GM18520 (cell line): Measurements from ENCODE around the gene CHTF18.
"Not testable (repeated sequence)": the region's sequence is repeated elsewhere in the genome, so short reads cannot be mapped to it uniquely, and the experiment has no call there.

ENCODE experiments used
- ATAC-seq: cut with Tn5 transposase; IDR thresholded peaks from one replicate; pipeline ENCODE4 v1.9.1; 2021; ENCODE audit not compliant: unreplicated experiment

Gene CHTF18

DNA sequence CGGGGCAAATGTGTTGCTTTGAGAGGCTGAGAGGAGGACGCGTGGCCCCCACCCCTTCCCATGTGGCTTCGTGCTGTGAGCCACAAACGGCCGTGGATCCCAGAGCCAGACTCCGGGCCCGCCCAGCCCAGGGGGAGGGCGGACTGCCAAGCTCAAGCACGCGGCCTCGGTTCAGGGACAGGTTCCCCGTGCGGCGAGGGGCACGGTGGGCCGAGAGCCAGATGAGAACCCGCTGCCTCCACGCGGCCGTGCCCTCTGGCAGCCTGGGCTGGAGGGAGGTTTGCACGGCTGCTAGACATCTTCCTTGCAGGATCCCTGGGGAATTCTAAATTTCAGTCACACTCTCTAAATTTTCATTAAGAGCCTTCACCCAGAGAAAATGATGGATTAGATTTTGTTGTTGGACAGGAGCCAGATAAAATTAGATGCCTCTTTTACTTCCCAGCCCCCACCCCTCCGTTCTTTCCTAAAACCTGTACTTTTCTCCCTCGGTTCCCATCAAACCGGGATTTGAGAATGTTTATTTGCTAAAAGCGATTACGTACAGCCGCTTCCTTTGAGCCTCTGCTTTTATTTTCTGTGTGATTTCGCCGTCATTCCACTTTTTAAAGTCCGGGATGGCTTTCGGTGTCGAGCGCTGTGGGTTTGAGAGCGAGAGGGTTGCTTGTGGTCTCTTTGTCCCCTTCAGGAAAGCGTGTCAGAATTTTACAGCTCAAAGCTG, 37.1 kb downstream of the CHTF18 start:
- ATAC-seq: no peak

DNA sequence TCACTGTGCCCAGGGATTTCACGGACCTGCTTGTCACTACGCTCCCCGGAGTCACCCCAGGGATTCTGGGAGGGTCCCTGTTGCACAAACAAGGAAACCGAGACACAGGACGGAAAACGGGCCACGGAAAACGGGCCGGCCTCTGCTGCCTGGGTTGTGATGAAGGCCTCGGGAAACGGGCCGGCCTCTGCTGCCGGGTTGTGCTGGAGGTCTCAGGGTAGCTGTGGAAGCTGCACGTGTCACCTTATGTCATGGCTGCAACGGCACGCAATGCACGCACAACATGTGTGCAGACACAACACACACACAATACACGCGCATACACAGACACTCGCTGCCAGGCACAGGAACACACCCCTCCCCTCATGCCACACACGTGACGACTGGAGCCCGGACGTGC, 39.1 kb downstream of the CHTF18 start:
- ATAC-seq: no peak

DNA sequence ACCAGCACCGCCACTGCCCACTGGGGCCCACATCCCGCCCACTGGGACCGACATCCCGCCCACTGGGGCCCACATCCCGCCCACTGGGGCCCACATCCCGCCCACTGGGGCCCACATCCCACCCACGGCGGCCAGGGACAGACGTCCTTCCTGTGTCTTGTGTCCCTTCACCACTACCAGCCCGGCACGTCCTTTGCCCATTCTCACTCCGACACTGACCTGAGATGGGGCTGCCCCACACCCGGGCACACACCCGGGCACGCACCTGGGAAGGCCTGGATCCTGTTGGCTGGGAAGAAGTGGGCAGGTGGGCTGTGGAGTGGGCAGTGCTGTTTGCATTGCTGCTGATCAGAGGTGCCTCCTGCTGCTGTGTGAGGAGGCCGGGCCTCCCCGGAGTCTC, 40.5 kb downstream of the CHTF18 start:
- no peak for ATAC-seq

DNA sequence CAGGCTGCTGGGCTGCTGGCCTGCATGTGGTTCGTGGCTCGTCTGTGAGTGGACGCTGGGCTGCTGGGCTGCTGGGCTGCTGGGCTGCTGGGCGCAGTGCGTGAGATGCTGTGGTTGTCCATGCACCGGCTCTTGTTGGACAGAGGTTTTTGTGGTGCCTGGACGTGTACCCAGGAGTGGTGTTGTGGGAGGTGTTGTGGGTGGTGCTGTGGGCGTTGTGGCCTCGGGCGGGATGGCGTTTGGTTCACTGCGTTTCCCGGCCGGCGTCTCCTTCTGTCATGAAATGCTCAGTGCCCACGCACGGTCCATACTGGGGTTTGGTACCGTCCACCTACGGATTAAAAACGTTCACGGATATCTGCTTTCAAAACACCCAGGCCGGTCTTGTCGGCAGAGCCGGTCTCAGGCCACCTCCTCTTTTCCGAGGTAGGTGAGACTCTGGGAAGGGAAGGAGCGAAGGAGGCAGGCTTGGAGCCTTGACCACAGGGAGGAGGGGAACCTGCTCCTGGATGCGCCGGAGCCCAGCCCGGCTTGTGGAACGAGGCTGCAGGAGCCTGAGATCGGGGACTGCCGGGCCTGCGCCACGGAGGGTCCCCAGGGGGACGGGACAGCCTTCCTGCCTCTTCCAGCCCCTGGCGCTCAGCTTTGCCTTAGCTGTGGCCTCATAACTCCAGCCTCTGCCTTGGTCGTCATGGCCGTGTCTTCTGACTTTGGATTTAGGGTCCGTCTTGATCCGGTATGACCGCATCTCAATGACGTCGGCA, 41.9 kb downstream of the CHTF18 start:
- ATAC-seq: no peak

DNA sequence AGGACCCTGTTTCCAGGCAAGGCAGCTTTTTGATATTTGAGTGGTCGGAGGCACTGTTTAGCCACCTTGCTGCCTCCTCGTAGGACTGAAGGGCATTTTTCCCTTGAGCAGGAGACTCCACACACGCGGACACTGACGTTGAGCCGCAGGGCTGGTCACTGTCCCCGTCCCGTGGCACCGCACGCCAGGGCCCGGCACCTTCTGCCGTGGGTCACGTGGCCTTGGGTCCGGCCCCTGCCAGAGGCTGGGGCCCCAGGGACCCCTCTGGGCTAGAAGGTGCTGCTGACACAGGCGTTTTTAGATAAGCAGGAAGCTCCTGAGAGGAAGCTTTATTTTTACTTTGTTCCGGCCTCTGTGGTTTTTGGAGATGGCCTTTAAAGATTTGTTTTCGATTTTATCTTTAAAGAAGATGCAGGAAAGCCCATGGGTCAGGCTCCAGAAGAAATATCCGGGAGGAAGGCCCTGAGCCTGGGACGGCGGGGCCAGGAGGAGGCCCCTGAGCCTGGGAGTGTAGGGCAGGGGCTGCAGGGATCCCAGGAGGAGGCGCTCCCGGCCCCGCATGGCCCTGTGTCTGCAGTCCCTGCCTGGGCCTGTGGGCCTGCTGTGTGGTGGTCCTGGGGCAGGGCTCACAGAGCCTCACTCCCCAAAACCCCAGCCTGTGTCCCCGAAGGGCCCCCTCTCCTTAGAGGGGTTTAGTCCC, 42.6 kb downstream of the CHTF18 start:
- ATAC-seq: no peak

DNA sequence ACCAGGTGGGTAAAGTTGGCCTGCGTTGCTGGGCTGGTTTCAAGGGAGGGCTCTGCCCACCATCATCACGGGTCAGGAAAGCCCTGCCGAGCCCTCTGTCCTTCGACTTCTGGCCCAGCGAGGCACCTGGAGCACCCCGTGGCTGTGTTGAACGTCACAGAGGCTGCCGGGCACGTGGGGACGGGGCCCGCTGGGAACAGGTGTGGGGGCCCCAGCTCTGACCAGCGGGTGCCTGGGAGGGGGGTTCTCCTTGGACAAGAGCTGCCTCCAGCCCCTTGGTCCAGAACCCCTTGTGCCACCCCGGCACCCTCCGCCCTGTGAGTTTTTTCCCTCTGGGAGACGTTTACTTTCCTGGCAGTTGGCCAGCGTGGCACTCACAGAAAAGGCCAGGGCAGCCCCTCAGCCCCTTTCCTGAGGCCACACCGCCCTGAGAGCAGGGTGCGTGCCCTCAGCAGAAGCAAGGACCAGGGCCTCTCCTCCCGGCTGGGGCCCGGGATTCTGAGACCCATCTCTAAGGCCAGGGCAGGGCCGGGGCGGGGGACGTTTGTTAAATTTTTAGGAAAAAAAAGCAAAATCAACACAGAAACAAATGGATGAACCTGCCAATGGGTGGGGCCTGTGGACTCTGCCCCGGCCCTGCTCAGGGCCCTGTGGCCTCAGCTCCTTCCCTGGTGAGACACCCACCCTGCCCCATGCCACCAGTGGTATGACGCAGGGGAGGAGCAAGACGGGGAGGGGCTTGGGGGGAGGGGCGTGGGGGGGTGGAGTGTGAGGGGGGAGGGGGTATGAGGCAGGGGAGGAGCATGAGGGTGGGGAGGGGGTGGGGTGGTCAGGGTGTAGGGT, 43.4 kb downstream of the CHTF18 start:
- ATAC-seq: no peak

DNA sequence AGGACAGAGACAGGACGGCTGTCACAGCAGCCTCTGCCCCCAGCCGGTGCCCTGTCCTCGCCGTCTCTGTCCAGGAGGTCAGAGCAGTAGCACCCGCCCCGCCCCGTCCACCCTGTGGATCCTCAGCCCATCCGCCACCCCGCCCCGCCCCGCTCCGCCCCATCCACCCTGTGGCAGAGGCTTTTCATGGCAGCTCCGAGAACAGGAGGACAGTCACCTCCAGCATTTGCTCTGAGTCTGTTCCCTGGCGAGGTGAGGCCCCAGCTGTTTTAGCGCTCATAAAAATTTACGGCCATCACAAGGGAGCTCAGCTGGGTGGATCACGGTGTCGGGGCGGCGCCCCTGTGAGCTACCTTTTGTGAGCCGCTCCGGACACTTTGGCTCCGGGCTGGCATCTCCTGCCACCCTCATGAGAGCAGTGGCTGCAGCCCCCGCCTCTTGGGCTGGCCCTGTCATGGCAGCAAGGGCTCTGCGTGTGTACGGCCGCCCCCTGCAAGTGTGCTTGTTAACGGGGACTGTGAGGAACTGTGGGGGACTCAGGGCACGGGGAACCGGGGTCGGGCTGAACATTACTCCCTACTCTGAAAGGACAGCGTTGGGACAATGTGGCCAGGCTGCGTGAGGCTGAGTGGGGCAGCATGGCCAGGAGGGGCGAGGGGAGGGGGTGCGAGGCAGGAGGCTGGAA, 44.4 kb downstream of the CHTF18 start:
- ATAC-seq: no peak

DNA sequence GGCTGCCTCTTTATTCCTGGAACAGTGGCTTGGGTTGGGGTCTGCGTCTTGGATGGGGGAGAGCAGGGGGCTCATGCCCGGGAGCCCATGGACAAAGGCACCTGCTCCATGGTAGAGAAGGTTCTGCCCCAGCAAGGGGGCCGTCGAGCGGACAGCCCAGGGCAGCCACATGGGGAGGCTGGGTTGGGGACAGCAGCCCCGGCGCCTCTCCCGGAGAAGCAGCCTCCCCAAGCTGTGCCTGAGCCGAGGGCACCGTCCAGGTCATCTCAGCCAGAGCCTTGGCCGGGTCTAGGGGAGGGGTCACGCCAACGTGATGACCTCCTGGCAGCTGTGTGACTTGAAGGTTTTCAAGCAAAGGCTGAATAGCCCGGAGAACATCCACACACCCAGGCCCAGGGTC, 45.0 kb downstream of the CHTF18 start:
- ATAC-seq: no peak

DNA sequence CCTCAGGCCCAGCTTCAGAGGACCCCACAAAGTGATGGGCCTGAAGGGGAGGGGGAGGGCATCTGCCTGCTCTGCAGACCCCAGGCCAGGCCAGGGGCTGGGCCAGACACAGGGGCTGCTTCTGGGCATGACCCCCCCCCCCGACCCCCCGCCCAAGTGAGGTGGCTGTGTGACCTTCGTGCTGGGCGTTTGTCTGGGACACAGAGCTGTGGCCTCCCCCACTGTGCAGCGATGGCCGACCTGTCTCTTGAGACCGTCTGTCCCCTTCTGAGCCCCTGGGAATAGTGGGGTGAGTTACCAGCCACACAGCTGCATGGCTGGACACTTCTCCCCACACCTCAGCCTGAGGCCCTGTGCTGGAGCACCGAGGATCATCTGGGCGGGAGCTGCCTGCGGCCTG, 47.0 kb downstream of the CHTF18 start:
- no peak for ATAC-seq

DNA sequence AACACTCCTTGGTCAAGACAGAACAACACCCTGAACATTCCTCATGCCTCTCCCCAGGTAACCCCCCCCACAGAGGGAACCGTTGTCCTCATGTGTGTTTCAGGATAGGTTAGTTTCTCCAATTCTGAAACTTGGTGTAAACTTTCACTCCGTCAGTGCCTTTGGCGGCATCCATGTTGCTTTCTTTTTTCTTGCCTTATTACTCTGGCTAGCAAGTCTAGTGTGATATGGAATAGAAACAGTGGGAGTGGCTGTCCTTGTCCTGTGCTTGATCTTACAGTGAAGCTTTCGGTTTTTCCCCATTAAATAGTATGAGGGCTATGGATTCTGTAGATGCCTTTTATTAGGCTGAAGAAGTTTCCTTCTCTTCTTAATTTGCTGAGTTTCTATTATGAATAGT, 47.8 kb downstream of the CHTF18 start:
- ATAC-seq: no peak

DNA sequence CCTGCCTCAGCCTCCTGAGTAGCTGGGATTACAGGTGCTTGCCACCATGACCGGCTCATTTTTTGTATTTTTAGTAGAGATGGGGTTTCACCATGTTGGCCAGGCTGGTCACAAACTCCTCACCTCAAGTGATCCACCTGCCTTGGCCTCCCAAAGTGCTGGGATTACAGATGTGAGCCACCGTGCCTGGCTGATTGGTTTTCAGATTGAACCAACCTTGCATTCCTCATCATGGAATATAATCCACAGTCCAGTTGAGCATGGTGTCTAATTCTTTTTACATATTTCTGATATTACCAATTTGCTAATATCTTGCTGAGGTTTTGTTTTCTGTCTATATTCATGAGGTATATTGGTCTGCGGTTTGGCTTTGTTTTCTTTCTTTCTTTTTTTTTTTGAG, 48.4 kb downstream of the CHTF18 start:
- not testable (repeated sequence) for ATAC-seq

DNA sequence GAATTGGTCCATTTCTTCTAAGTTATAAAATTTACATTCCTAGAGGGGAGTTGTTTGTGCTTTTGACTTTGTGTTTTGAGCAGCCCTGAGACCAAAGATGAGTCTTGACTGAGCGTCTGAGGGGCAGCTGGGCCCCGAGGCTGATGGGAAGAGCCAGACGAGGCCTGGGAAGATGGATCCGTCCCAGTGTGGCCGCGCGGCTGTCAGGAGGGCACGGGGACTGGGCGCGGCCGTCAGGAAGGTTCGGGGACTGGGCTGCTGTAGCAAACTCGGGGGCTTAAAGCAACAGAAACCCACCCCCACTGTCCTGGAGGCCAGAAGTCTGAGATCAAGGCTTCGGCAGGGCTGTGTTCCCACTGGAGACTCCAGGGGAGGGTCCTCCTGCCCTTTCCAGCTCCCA, 50.3 kb downstream of the CHTF18 start:
- ATAC-seq: no peak

DNA sequence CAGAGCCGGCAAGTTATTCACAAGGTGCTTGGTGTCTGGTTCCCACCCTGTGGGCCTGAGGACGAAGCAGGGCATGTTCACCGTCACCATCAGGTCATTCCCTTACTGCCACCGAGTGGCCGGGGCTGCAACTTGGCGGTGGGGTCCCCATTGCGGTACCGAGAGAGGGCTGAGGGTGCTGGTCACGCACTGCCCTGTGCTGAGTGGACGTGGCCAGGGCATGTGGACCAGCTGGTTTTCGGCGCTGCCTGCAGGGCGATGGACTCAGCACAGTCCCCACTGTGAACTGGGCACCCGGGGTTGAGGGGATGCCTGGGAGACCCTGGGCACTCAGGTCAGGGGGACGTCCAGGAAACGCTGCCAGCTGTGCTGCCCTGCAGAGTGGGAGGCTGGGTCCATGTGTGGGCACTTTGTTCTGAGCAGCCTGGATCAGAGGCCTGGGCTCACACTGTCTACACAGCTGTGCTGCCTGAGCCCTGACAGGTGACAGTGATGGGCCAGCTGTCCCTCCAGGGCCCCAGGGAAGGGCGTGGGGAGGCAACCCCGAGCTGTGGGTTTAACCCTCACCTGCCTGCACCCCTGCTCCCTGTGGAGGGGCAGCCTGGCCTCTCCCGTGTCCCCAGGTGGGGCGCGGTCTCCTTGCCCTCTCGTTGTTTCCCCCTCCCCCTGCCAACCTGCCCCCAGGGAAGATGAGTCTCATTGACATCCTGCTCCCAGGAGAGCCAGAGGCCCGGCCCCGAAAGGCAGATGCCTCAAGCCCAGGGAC, 51.4 kb downstream of the CHTF18 start:
- no peak for ATAC-seq

DNA sequence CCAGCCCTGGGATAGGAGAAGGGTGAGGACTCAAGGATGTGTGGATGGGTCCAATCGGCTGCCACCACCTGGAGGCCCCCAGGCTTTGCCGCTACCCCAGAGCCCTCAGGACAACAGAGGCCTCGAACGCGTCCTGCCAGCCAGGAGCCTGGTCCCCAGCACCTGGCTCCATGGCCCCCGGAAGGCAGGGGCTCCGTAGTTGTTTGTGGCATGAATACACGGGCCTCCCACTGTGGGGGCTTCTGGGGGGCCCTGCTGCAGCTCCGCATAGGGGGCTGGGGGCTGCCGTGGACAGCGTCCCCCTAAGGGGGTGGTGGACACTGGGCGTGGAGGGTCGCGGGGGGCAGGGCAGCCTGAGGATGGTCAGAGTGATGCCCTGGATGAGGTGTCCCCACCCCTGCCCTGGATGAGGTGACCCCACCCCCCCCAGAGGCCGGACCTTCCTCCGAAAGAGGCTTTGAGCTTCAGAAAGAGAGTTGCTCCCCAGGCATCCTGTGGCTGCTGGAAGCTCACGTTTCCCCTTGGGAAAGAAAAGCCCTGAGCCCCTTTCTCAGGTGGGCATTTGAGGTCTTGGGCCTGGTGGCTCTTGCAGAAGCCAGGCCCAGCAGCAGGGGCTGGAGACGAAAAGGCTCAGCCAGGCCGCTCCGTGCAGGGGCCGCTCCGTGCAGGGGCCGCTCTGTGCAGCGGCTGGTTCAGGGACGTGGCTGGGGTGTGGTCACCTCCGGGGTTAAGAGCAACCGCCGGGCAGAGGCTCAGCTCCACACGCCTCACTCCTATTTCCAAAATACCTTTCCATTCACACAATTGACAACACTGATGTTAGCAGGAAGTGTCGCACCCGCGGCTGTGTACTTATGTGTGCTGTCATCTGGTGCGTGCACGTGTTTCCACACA, 52.4 kb downstream of the CHTF18 start:
- ATAC-seq: no peak

DNA sequence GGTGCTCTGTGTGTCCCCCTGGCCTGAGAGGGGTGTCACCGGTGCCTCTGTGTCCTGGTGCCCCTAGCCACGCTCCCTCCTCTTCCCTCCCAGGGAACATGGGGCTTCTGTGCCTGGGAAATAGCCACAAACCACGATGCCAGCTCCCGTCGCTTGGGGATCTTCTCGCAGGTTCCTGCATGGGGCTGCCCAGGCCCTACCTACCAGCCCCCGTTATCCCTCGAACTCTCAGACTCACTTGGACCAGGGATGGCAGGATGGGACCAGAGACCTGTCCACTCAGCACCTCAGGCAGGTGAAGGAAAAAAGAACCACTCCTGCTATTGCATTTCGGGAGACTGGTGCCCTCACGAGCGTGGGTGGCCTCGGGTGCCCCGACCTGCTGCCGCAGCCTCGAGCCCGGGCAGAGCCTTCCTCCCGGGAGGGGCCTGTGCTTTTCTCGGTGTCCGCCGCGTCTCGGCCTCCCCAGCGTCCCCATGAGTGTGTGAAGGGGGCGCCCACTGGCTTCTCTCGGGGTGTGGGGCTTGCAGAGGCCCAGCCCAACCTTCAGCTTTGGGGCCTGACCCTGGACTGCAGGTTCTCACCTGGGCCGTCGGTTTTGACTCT, 53.1 kb downstream of the CHTF18 start:
- no peak for ATAC-seq

DNA sequence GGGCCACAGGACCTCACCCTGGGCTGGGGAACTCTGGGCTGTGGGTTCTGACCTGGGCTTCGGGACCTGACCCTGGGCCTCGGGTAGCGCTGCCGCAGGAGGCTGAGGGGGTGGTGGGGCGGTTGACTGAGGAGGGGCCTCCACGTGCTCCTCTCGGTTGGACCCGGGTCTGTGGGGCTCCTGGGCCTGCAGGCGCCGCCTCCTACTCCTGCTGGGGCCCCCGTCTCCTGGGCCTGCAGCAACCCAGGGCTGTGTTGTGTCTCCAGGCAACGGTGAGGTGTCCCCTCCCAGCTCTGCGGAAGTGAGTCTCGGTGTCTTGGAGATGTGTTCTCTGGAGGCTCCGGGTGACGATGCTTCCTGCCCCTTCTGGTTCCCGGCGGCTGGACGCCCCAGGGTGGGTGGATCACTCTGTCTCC, 53.6 kb downstream of the CHTF18 start:
- ATAC-seq: no peak

DNA sequence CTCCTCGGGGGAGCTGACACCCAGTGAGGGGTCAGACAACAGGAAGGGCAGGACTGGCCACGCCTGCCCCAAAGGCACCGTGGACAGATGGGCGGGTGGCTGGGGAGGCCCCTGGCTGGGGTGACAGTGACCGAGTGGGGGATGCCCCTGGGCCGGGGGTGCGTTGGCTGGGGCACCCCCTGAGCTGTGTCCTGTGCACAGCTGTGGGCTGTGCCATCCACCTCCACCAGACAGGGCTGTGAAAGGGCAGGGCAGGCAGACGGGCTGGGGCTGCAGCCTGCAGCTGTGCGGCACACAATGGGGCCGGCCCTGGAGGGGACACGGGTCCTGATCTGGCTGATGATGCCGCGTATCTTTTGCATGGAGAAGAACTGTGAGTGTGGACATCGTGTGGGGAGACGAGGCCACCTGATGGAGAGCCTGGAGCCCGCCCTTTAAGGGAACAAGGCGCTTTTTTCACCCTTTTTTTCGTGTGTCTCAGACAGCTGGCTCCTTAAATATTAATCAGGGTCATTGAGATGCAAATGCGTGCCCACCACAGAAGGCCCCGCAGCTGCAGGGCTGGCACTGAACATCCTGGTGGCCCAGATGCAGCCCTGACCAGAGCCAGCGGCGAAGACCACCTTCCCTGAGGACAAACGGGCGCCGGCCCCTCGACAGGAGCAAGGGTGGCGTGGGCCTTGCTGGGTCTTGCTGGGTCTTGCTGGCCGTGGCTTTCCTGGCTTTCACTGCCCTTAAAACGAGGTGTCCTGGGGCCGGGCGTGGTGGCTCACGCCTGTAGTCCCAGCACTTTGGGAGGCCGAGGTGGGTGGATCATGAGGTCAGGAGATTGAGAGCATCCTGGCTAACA, 54.5 kb downstream of the CHTF18 start:
- no peak for ATAC-seq

DNA sequence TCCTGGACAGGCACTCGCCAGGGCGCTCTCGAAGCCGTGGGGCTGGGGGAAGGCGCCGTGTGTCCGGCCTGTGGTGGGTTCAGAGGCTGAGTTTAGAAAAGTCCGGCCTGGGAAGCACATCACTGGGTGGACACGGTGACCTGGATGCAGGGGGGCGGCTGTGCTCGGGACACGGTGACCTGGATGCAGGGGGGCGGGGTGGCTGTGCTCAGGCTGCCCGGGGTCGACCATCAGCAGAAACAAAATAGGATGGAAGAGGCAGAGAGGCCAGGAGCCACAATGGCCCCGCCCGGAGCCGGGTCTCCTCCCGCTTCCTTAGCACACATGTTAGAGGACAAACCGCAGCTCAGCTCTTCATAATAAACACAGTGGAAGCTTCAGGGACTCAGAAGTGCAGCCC, 55.4 kb downstream of the CHTF18 start:
- no peak for ATAC-seq
